GM18861 (cell line): ENCODE data around the gene PPP4R1.

Source experiments
- ATAC-seq: cut with Tn5 transposase; IDR thresholded peaks from one replicate; pipeline ENCODE4 v1.9.1; 2021; ENCODE audit not compliant: unreplicated experiment

The PPP4R1 gene

GRCh38 chr18:9513971-9514512 lies 100.3 kb downstream of the PPP4R1 start:
- ATAC-seq = no peak

DNA sequence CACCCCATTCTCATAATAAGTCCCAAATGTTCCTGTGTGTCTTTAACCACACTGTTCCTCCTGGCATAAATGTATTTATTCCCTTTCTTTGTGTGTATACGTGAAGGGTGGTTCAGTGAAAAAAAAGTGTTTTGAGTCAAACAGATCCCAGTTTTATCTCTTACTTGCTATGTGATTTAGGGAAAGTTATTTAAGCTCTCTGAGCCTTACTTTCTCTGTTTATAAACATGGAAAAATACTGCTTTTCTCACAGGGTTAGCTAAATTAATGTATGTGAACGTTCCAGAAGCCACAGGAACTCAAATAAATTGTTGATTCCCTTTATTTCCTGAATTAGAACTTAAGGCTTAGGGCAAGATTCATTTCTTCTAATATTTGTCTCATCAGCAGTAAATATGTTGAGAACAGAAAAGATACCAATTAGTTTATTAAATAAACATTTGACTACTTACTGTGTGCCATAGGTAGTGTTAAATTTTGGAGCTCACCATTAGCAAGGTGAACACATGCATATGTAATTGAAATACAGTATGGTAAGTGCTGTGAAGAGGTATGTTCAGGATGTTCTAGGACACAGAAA lies 105.8 kb downstream of the PPP4R1 start:
- ATAC-seq = no peak

- no peak for ATAC-seq
Observed at GRCh38 chr18:9507565-9508088, 106.7 kb downstream of the PPP4R1 start.

DNA sequence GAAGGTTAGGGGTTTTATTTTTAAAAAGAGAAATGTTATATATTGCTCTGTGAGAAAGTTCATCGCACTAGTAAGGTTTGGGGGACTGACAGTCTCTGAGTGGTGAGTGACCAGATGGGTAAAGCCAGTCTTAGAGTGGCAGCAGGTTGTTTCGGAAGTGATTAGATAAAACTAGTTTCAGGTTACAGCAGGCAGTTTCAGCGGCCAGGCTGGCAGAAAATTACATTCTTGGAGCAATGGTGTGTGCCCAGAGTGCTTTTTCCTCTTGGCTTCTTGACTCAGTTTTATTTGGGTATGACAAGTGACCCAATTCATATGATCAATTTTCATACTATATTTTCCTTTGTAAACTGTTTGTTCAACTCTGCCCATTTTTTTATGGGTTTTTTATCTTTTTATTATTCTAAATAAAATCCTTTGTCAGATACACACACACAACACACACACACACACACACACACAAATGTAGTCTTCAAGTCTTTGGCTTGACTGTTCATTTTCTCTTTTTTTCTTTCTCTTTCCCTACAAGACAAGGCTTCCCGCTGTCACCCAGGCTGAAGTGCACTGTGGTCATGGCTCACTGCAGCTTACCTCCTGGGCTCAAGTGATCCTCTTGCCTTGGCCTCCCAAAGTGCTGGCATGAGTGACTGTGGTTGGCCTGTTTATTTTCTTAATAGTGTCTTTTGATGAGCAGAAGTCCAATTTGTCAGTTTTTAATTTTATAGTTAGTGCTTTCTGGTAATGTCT lies 108.1 kb downstream of the PPP4R1 start:
- ATAC-seq = no peak
